GM13976 (cell line): ENCODE results near the gene OSBPL2.

ENCODE experiments used
- DNase-seq: peaks from one replicate; pipeline ENCODE4 v3.0.0; 2012; ENCODE audit warnings: low spot score
- in situ Hi-C: fragments of 300-500 bp; cut with MboI; formaldehyde crosslinking; loops from one replicate; pipeline ENCODE4 v1.12.0; 2022; ENCODE audit warnings: low sequenced_read_pairs, mixed read lengths, inconsistent platforms; ENCODE audit not compliant: unreplicated experiment
- TF ChIP-seq, protein P1 (sequence below): IDR thresholded peaks from 2 replicates; pipeline ENCODE4 v1.5.1; 2012; ENCODE audit warnings: borderline replicate concordance, mild to moderate bottlenecking; ENCODE audit not compliant: insufficient read depth; ENCODE audit errors: extremely low read depth, missing control alignments, control extremely low read depth

The OSBPL2 gene

DNA sequence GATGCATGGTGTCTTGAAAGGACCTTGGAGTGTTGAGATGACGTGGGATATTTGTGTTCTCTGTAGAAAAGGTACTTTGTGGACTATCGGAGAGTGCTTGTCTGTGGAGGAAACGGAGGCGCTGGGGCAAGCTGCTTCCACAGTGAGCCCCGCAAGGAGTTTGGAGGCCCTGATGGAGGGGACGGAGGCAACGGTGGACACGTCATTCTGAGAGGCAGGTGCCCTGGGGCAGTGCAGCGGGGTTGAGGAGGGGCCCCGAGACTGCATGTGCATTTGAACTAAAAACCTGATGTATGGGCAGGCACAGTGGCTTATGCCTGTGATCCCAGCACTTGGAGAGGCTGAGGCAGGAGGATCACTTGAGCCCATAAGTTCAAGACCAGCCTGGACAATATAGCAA lies 42.6 kb upstream of the OSBPL2 start:
- in situ Hi-C loops = no loop called here
- DNase-seq = no peak
- TF ChIP-seq, protein P1, sequence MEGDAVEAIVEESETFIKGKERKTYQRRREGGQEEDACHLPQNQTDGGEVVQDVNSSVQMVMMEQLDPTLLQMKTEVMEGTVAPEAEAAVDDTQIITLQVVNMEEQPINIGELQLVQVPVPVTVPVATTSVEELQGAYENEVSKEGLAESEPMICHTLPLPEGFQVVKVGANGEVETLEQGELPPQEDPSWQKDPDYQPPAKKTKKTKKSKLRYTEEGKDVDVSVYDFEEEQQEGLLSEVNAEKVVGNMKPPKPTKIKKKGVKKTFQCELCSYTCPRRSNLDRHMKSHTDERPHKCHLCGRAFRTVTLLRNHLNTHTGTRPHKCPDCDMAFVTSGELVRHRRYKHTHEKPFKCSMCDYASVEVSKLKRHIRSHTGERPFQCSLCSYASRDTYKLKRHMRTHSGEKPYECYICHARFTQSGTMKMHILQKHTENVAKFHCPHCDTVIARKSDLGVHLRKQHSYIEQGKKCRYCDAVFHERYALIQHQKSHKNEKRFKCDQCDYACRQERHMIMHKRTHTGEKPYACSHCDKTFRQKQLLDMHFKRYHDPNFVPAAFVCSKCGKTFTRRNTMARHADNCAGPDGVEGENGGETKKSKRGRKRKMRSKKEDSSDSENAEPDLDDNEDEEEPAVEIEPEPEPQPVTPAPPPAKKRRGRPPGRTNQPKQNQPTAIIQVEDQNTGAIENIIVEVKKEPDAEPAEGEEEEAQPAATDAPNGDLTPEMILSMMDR = no peak

DNA sequence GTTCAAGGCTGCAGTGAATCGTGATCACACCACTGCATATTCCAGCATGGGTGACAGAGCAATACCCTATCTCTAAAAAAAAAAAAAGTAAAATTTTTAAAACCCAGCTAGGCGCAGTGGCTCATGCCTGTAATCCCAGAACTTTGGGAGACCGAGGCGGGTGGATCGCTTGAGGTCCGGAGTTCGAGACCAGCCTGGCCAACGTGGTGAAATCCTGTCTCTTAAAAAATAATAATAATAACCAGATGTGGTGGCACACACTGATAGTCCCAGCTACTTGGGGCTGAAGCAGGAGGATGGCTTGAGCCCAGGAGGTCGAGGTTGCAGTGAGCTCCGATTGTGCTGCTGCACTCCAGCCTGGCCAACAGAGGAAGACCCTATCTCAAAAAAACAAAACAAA lies 42.0 kb upstream of the OSBPL2 start:
- in situ Hi-C loops = no loop called here
- TF ChIP-seq, protein P1 = no peak
- no peak for DNase-seq

DNA sequence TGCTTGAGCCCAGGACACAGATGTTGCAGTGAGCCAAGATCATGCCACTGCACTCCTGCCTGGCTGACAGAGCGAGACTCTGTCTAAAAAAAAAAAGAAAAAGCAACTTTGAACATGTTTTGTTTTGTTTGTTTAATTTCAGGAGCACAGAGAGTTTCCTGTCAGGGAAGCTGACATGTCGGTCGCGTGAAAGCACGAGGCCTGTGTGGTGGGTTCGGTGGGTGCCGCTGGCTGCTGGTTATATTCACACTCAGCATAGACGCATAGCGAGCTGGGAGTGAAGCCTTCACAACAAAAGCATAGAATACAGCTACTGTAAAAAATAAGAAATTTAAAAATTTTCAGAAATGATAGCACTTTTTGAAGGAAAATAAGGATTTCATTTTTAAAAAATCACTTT lies 41.0 kb upstream of the OSBPL2 start:
- in situ Hi-C loops = no loop called here
- no peak for DNase-seq
- TF ChIP-seq, protein P1 = no peak

DNA sequence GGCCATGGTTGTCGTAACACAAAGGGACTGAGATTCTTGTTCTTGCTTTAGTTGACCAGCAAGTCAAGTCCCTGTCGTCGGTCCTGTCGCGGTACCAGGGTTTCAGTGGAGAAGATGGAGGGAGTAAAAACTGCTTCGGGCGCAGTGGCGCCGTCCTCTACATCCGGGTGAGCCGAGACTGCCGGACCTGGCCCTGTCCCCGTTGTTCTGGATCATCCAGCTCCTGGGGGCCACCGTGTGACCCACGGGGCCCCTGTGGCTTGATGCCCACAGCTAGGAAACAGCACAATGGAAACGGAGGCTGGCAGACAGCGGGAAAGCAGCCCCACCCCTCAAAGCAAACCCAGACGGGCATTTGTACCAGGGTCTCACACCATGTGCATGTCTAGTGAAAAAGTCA lies 40.5 kb upstream of the OSBPL2 start:
- in situ Hi-C loops = no loop called here
- TF ChIP-seq, protein P1 = no peak

DNA sequence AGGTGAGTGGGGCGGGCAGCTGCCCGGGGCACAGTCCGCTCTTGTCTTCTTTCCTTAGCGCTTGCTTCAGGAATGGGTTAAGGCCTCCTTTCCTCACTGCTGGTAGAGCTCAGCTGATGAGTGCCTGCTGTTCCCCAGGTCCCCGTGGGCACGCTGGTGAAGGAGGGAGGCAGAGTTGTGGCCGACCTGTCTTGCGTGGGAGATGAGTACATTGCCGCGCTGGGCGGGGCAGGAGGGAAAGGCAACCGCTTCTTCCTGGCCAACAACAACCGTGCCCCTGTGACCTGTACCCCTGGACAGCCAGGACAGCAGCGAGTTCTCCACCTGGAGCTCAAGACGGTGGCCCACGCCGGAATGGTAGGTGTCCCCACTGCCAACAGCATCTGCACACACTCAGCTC lies 39.8 kb upstream of the OSBPL2 start:
- no peak for DNase-seq
- TF ChIP-seq, protein P1 = no peak
- in situ Hi-C loops = no loop called here

More for the DNA sequence above, 40.5 kb upstream of the OSBPL2 start:
- no peak for DNase-seq

DNA sequence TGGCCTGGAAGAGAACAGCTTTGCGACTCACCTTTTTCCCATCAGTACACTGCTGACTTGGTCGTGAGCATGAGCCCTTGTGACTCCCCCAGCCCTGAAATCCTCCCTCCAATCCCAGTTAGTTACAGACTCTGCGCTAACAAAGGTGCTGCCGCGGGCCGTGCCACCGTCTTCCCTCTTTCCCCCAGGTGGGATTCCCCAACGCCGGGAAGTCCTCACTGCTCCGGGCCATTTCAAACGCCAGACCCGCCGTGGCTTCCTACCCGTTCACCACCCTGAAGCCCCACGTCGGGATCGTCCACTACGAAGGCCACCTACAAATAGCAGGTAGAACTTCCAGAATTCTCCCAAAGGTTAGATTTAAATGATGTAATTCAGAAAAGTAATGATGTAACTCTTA lies 39.4 kb upstream of the OSBPL2 start:
- TF ChIP-seq, protein P1 = no peak
- in situ Hi-C loops = no loop called here

More for the DNA sequence above, 39.4 kb upstream of the OSBPL2 start:
- DNase-seq = no peak
